Measurements from ENCODE around the gene CDKAL1.
"Not testable (repeated sequence)": the region's sequence is repeated elsewhere in the genome, so short reads cannot be mapped to it uniquely, and the experiment has no call there.

CDKAL1 gene

GRCh38 chr6:20801595-20801994 is 267.3 kb downstream of the CDKAL1 start:
- no peak for DNase-seq (ENCODE audit: low read depth)

GRCh38 chr6:20802596-20802995 is 268.3 kb downstream of the CDKAL1 start:
- no peak for DNase-seq (ENCODE audit: low read depth)

GRCh38 chr6:20805021-20805420 is 270.8 kb downstream of the CDKAL1 start:
- no peak for DNase-seq (ENCODE audit: low read depth)

DNA sequence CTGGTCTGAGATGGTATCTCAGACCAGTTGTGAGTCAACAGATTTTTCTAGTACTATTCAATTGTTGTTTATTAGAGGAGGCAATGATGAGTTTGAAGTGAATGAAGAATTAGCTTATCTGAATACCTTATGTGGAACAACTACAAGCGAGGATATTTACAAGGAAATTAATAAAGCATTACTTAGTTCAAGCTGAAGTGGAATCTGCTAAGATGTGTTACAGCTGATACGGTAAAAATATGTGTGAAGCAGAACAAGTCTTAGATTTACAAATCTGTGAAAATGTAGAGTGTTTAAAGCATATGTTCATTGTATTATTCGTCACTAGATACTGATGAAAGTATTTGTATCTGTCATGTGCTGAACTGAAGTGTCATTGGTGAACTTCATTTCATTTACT is 272.4 kb downstream of the CDKAL1 start:
- no peak for DNase-seq (ENCODE audit: low read depth)

DNA sequence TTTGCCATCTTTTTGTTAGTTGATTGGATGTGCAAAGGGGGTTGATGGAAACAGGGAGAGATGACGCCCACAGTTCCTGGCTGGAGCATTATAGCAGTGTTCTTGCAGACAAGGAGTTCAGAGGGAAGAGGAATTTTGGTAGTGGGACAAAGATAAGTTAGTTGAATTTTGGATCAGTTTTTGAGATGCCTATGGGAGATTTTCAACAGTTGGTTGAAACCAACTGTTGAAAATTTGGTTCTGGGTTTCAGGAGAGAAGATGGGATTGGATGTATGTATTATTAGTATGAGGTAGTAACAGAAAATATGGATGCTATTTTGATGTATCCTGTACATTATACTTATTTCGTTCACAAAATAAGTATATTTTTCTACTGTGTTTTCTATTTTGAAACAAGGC is 274.2 kb downstream of the CDKAL1 start:
- no peak for DNase-seq (ENCODE audit: low read depth)

- no peak for DNase-seq (ENCODE audit: low read depth)
These were observed 274.7 kb downstream of the CDKAL1 start for GRCh38 chr6:20808924-20809323.

GRCh38 chr6:20810727-20811108 is 276.5 kb downstream of the CDKAL1 start:
- no peak for DNase-seq (ENCODE audit: low read depth)

GRCh38 chr6:20811109-20811761 is 277.0 kb downstream of the CDKAL1 start:
- DNase-seq (ENCODE audit: low read depth), result no peak

- no peak for DNase-seq (ENCODE audit: low read depth)
These were observed 278.5 kb downstream of the CDKAL1 start for GRCh38 chr6:20812776-20813175.

- DNase-seq (ENCODE audit: low read depth), result no peak
These were observed 280.2 kb downstream of the CDKAL1 start for GRCh38 chr6:20814494-20814893.

GRCh38 chr6:20816126-20816525 is 281.9 kb downstream of the CDKAL1 start:
- DNase-seq (ENCODE audit: low read depth), result no peak

GRCh38 chr6:20817806-20818320 is 283.6 kb downstream of the CDKAL1 start:
- no peak for DNase-seq (ENCODE audit: low read depth)

DNA sequence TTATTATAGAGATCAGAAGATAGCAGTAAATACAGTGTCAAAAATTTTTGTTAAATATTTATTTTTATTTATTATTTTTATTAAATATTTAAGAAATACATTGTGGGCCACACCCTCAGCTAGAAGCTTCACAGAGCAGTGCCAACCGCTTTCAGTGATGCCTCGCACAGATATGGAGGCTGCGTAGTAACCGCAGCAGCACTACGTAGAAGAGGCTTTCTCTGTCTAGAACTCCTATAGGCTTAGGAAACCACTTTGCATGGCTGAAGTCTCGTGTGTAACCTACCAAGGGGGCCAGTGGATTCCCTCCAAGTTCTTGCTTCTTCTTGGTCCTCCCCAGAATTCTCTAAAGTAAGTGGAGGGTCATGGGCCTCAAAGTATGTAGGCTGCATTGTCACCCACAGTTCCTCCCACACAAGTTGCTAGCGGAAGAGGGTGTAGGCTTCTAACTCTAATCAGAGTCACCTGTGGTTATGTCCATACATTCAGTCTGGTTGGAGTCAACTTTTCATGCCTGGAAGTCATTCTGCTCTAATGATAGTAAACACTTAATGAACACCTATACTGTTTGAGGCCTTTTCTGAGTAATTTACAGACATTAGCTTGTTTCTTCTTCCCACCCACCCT is 285.6 kb downstream of the CDKAL1 start:
- DNase-seq (ENCODE audit: low read depth), result no peak

- DNase-seq (ENCODE audit: low read depth), result no peak
These were observed 292.1 kb downstream of the CDKAL1 start for GRCh38 chr6:20826378-20826777.

DNA sequence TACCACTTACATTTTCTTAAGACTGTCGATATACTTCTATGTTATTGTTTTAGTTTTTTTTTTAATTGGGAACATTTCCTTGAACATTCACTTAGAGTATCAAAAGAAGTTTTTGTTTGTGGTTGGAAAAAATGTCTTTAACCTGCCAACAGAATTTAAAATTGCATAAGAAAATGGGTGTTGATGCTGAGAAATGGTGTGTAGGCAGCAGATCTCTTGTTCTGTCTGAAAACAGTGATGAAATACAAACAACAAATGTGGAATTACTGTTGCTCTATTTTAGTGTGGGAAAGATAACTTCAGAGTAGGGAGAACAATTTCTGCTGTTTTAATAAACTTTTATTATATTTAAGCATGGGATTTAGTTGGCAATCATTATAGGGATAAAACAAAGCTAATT is 293.5 kb downstream of the CDKAL1 start:
- no peak for DNase-seq (ENCODE audit: low read depth)

GRCh38 chr6:20830576-20830975 is 296.3 kb downstream of the CDKAL1 start:
- DNase-seq (ENCODE audit: low read depth), result no peak

- DNase-seq (ENCODE audit: low read depth), result not testable (repeated sequence)
These were observed 297.0 kb downstream of the CDKAL1 start for GRCh38 chr6:20831251-20831650.

- DNase-seq (ENCODE audit: low read depth), result no peak
These were observed 299.7 kb downstream of the CDKAL1 start for GRCh38 chr6:20833881-20834515.

- no peak for DNase-seq (ENCODE audit: low read depth)
These were observed 301.2 kb downstream of the CDKAL1 start for GRCh38 chr6:20835315-20836010.

- DNase-seq (ENCODE audit: low read depth), result no peak
These were observed 302.9 kb downstream of the CDKAL1 start for GRCh38 chr6:20837189-20837588.

- no peak for DNase-seq (ENCODE audit: low read depth)
These were observed 303.9 kb downstream of the CDKAL1 start for GRCh38 chr6:20838113-20838512.

DNA sequence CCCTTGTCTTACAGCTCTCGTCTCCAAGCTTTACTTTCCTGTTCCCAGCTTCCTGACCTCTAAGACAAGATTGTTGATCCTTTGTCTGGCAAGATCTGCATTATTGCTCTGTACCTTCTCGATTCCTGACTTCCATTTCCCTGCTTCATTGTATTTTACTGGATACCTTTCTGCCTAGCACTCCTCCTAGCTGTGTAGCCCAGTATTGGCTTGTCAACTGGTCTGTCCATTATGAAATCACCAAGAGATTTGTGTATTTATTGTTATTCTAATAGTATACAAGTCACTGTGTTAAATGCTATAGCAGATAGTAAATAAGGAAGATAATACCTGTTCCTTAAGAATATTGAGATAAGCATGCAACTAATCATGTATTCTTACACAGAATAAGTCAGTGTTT is 305.4 kb downstream of the CDKAL1 start:
- no peak for DNase-seq (ENCODE audit: low read depth)

- DNase-seq (ENCODE audit: low read depth), result no peak
These were observed 306.4 kb downstream of the CDKAL1 start for GRCh38 chr6:20840675-20841074.

Measured in stimulated activated CD8-positive, alpha-beta memory T cell treated with anti-CD3 and anti-CD28 coated beads, Interleukin-4, amount 100 ng/mL, for 24 hours (primary cell).